HL-60 (cell line): ENCODE measurements around the gene SLC16A10.

Experiments
- POLR2AphosphoS5 ChIP-seq: IDR thresholded peaks from 2 replicates; pipeline ENCODE4 v1.6.1; 2012; ENCODE audit warnings: low read depth
- SPI1 ChIP-seq: IDR thresholded peaks from 2 replicates; pipeline ENCODE4 v1.6.1; 2012; ENCODE audit warnings: low read depth, mild to moderate bottlenecking, borderline replicate concordance
- TF ChIP-seq, protein P1 (sequence below): IDR thresholded peaks from one replicate; pipeline ENCODE4 v1.5.1; 2011; ENCODE audit warnings: low read length, control low read depth, inconsistent platforms; ENCODE audit not compliant: insufficient read depth
- TF ChIP-seq, protein P2 (sequence below): IDR thresholded peaks from 2 replicates; pipeline ENCODE4 v1.6.1; 2012; ENCODE audit warnings: low read depth; ENCODE audit not compliant: insufficient replicate concordance

DNA sequence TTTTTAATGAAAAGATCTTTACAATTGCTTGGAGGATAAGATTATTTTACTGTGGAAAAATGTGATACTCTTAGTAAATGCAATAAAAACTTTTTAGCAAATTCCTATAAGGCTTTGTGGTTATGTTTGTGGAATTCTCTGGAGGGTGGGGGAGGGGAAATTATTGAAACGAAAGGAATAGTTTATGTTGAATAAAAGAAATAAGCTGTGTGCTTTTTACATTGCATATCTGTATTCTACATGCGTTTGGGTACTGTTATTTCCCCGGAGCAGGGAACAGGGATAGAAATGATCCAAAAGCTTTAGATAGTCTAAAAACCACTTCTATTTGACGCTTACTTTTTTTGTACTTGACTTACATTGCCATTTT lies 143.8 kb downstream of the SLC16A10 start:
- TF ChIP-seq, protein P1, sequence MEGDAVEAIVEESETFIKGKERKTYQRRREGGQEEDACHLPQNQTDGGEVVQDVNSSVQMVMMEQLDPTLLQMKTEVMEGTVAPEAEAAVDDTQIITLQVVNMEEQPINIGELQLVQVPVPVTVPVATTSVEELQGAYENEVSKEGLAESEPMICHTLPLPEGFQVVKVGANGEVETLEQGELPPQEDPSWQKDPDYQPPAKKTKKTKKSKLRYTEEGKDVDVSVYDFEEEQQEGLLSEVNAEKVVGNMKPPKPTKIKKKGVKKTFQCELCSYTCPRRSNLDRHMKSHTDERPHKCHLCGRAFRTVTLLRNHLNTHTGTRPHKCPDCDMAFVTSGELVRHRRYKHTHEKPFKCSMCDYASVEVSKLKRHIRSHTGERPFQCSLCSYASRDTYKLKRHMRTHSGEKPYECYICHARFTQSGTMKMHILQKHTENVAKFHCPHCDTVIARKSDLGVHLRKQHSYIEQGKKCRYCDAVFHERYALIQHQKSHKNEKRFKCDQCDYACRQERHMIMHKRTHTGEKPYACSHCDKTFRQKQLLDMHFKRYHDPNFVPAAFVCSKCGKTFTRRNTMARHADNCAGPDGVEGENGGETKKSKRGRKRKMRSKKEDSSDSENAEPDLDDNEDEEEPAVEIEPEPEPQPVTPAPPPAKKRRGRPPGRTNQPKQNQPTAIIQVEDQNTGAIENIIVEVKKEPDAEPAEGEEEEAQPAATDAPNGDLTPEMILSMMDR = no peak
- TF ChIP-seq POLR2AphosphoS5 = no peak
- no peak for TF ChIP-seq SPI1
- TF ChIP-seq, protein P2, sequence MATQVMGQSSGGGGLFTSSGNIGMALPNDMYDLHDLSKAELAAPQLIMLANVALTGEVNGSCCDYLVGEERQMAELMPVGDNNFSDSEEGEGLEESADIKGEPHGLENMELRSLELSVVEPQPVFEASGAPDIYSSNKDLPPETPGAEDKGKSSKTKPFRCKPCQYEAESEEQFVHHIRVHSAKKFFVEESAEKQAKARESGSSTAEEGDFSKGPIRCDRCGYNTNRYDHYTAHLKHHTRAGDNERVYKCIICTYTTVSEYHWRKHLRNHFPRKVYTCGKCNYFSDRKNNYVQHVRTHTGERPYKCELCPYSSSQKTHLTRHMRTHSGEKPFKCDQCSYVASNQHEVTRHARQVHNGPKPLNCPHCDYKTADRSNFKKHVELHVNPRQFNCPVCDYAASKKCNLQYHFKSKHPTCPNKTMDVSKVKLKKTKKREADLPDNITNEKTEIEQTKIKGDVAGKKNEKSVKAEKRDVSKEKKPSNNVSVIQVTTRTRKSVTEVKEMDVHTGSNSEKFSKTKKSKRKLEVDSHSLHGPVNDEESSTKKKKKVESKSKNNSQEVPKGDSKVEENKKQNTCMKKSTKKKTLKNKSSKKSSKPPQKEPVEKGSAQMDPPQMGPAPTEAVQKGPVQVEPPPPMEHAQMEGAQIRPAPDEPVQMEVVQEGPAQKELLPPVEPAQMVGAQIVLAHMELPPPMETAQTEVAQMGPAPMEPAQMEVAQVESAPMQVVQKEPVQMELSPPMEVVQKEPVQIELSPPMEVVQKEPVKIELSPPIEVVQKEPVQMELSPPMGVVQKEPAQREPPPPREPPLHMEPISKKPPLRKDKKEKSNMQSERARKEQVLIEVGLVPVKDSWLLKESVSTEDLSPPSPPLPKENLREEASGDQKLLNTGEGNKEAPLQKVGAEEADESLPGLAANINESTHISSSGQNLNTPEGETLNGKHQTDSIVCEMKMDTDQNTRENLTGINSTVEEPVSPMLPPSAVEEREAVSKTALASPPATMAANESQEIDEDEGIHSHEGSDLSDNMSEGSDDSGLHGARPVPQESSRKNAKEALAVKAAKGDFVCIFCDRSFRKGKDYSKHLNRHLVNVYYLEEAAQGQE = no peak
